HT-29 (cell line): ENCODE results near the gene PIK3R2. TPM values are rescaled to one million over a fixed set of nuclear protein-coding genes. Genes with fewer than 3 reads are reported as not detected.
"Not testable (repeated sequence)": the region's sequence is repeated elsewhere in the genome, so short reads cannot be mapped to it uniquely, and the experiment has no call there.

Experiments used
- DNase-seq: peaks from one replicate; pipeline ENCODE4 v3.0.0-alpha.2; 2015; ENCODE audit warnings: low spot score
- small RNA-seq: library from RNA; depleted of rRNA; stranded (forward); fragments of <200 nt; gene quantifications from one replicate; pipeline ENCODE3, GENCODE V24; 2014
- total RNA-seq: library from RNA; depleted of rRNA; stranded (reverse); fragments of >200 nt; shearing (Covaris generic); gene quantifications from 2 replicates; pipeline ENCODE4 v1.2.3, GENCODE V29; 2014; rRNA removed

The PIK3R2 gene
- total RNA-seq, 1 experiment from 2014 or later = 37.7 TPM

DNA sequence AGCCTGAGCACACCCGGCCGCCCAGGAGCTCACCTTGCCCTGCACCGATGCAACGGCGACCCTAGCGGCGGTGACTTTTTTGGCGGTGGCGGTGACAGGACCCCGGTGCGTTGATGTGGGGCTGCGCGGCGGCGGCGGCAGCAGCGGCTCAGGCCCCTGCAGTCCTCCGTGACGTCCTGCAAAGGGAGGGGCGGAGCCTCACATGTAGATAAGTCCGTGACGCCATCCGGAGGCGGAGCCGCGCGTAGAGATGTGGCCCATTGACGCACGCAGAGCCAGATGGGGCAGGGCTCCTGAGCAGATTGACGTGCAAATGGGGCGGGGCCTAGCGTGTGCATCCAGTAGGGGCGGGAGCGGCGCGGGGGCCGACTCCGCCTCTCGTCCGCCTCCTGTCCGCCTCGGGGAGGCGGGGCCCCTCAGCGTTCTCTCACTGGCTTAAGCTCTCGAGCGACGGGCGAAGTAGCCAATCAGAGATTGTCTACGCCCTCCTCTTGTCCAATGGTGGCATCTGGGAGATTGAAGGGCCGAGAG is 51.0 kb downstream of the PIK3R2 start, which contains the start of gene RAB3A:
Gene RAB3A (minus strand): TSS at position 180 of the 531 bp plus-strand sequence. CDS start 1,302 bp downstream, outside the sequence.
- DNase-seq = peak; percentile 98

GRCh38 chr19:18204394-18205199 is 51.6 kb downstream of the PIK3R2 start:
- DNase-seq = no peak

DNA sequence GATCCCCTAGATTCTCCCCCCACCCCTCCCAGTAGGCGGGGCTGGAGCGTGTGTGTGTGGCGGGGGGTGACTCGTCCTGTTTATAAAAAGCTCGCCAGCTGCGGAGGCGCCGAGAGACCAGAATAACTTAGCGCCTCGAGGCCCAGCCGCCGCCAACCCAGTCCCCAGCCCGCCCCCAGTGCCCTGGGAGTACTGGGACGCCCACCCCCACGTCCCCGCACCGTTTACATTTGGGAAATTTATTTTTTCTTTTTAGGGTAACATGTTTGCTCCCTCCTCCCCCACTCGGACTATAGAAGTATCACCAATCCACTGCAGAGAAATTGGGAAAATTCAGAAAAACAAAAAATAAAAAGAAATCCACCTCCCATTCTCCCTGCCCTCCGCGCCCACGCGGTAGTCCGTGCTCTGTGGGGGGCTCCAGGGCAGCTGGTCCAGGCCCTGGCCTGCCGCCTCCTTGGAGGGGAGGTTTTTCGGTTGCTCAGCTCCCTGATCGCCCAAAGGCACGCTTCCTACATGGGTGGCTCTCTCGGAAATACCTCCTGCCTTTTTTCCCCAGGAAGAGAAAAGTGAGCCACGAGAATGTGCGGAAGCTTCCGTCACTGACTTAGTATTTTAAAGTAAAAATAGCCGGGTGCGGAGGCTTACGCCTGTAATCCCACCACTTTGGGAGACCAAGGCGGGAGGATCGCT is 52.4 kb downstream of the PIK3R2 start:
- peak; percentile 26 for DNase-seq

DNA sequence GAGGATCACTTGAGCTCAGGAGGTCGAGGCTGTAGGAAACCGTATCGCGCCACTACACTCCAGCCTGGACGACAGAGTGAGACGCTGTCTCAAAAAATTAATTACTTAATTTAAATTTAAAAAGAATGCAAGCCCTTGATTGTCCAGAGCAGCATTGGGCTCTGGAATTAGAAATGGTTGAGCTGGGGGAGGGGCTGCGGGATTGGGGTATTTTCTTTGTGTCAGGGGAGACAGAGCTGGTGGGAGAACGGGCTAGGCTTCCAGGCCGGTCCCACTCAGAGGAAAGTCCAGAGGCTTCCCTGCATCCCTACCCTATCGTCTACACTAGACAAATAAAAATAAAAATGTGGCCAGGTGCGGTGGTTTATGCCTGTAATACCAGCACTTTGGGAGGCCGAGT is 53.1 kb downstream of the PIK3R2 start:
- DNase-seq = no peak

DNA sequence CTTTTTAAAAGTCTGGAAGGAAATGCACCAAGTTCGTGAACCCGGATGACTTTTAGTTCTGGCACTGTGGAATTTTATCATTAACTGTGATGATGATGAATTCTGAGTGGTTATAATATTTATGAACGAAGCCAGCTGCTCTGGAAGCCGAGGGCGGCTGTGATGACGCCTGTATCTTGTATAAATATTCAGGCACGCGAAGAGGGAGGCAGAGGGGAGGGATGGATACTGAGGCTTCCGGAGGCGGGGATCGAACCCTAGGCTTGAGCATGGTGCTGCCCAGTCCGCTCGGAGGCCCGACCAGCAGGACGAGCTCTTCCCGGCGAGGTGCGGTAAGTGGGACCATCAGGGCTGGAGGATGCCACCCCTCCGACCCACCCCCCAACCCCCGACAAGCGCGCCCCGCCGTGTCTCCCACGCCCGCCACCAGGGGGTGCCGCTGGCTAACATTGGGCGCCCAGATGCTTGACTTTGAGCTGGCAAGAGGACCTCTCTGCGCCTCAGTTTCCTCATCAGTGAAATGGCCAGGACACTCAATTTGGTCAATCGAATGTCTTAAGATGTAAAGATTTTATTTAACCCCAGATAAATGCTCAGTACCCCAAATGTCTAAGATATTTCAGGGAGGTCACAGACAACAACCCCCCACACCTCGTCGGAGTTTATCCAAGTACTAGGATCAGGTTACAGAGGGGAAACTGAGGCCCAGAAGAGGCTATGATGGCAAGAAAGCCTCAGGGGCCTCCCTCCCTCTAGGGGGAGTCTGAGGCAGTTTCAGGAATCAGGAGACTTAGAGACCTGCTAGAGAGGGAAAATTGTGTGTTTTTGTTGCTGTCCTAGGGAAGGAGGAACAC is 55.4 kb downstream of the PIK3R2 start:
- DNase-seq = no peak

DNA sequence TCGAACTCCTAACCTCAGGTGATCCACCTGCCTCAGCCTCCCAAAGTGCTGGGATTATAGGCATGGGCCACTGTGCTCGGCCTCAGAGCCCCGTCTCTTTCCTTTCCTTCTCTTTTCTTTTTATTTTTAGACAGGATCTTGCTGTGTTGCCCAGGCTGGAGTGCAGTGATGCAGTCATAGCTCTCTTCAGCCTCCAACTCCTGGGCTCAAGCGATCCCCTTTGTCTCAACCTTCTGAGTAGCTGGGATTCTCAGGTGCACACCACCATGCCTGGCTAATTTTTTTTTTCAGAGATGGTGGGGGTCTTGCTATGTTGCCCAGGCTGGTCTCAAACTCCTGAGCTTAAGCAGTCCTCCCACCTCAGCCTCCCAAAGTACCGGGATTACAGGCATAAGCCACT is 56.9 kb downstream of the PIK3R2 start:
- DNase-seq = not testable (repeated sequence)

DNA sequence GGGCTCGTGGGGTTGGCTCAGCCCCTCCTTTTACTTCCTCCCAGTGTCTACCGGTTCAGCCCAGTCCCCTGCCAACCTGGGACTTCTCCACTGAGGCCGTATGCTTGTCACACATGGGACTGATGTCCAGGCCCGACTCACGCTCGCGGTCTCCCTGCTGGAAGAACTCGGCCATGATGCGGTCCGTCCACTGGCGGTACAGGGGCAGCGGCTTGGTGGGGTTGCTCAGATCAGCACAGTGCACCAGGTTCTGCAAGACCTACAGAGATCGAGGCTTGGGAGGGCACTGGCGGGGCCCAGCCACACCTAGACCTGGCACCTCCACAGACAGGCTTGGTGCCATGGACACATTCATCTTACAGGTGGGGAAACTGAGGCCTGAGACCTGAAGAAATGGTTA is 58.7 kb downstream of the PIK3R2 start:
- DNase-seq = no peak

DNA sequence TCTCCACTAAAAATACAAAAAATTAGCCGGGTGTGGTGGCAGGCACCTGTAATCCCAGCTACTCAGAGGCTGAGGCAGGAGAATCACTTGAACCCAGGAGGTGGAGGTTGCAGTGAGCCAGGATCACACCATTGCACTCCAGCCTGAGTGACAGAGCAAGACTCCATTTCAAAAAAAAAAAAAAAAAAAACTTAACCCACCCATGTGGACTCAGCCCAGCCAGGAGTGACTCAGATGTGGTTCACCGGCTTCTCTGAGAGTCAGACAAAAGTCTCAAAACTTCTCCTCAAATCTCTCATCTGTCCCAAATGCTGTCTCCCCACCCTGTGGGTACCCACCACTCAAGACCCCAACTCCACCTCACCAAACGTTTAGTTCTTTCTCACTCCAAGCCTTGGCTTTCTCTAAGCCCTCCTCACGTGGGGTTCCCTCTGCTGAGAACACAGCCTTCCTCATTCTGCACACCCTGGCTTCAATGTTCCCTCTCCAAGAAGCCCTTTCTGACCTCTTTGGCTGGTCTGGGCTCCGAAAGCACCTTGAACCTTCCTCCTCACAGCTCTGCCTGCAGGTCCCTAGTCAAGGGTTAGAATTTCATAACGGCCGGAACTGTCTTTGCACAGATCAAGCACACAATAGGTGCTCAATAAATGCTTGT is 61.9 kb downstream of the PIK3R2 start:
- DNase-seq = no peak

- DNase-seq = no peak
These were observed 63.8 kb downstream of the PIK3R2 start for GRCh38 chr19:18216789-18217188.

GRCh38 chr19:18218159-18218558 is 65.2 kb downstream of the PIK3R2 start:
- no peak for DNase-seq

- DNase-seq = no peak
These were observed 65.6 kb downstream of the PIK3R2 start for GRCh38 chr19:18218600-18218999.

Small RNAs within 50 kb of the gene (small RNA-seq; reads per million reads assigned to genes)
- not detected for gene IFI30

Other genes with a start within 250 kb of the PIK3R2 start
- gene CCDC124, start 220.1 kb upstream of the PIK3R2 start, total RNA-seq = 77.2 and 85.3 TPM in 2 replicates
- 0.13 and 0.28 TPM in 2 replicates for gene KCNN1, start 186.1 kb upstream of the PIK3R2 start, total RNA-seq
- 39.1 and 40.5 TPM in 2 replicates for gene ARRDC2, start 145.0 kb upstream of the PIK3R2 start, total RNA-seq
- not detected in 2 replicates for gene IL12RB1, start 66.2 kb upstream of the PIK3R2 start, total RNA-seq
- gene MAST3, start 55.4 kb upstream of the PIK3R2 start, total RNA-seq = 8.6 and 13.8 TPM in 2 replicates
- gene IFI30, start 20.6 kb downstream of the PIK3R2 start, total RNA-seq = 58.9 and 74.6 TPM in 2 replicates
- gene MPV17L2, start 40.1 kb downstream of the PIK3R2 start, total RNA-seq = 42.3 and 54.3 TPM in 2 replicates
- 1.2 and 2.7 TPM in 2 replicates for gene RAB3A, start 50.9 kb downstream of the PIK3R2 start, total RNA-seq
- gene PDE4C, start 73.3 kb downstream of the PIK3R2 start, total RNA-seq = 3.4 TPM in 1 of 2 replicates, not detected in the other
- 0.71 and 1.1 TPM in 2 replicates for gene IQCN, start 121.3 kb downstream of the PIK3R2 start, total RNA-seq
- 379 and 438 TPM in 2 replicates for gene JUND, start 128.5 kb downstream of the PIK3R2 start, total RNA-seq
- gene LSM4, start 169.9 kb downstream of the PIK3R2 start, total RNA-seq = 733 and 750 TPM in 2 replicates
- 13.6 and 18.9 TPM in 2 replicates for gene PGPEP1, start 187.4 kb downstream of the PIK3R2 start, total RNA-seq
- gene GDF15, start 233.0 kb downstream of the PIK3R2 start, total RNA-seq = 529 and 584 TPM in 2 replicates
- gene LRRC25, start 244.5 kb downstream of the PIK3R2 start, total RNA-seq = not detected in 2 replicates